Tracheal epithelial cell (primary cell): Measurements from ENCODE around the gene RXFP3. TPM values are rescaled to one million over a fixed set of nuclear protein-coding genes. Genes with fewer than 3 reads are reported as not detected.

ENCODE experiments used
- total RNA-seq: library from RNA; depleted of rRNA; stranded (reverse); fragments of >200 nt; gene quantifications from 2 replicates; pipeline ENCODE4 v1.2.1, GENCODE V29; 2014

The RXFP3 gene
- total RNA-seq = not detected in 2 replicates

DNA sequence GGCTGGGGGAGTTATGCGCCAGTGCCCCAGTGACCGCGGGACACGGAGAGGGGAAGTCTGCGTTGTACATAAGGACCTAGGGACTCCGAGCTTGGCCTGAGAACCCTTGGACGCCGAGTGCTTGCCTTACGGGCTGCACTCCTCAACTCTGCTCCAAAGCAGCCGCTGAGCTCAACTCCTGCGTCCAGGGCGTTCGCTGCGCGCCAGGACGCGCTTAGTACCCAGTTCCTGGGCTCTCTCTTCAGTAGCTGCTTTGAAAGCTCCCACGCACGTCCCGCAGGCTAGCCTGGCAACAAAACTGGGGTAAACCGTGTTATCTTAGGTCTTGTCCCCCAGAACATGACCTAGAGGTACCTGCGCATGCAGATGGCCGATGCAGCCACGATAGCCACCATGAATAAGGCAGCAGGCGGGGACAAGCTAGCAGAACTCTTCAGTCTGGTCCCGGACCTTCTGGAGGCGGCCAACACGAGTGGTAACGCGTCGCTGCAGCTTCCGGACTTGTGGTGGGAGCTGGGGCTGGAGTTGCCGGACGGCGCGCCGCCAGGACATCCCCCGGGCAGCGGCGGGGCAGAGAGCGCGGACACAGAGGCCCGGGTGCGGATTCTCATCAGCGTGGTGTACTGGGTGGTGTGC lies at the start of gene RXFP3:
TSS of gene RXFP3 (plus strand) at position 6 of the 636 bp plus-strand sequence. CDS start at position 361, 355 bp downstream.

DNA sequence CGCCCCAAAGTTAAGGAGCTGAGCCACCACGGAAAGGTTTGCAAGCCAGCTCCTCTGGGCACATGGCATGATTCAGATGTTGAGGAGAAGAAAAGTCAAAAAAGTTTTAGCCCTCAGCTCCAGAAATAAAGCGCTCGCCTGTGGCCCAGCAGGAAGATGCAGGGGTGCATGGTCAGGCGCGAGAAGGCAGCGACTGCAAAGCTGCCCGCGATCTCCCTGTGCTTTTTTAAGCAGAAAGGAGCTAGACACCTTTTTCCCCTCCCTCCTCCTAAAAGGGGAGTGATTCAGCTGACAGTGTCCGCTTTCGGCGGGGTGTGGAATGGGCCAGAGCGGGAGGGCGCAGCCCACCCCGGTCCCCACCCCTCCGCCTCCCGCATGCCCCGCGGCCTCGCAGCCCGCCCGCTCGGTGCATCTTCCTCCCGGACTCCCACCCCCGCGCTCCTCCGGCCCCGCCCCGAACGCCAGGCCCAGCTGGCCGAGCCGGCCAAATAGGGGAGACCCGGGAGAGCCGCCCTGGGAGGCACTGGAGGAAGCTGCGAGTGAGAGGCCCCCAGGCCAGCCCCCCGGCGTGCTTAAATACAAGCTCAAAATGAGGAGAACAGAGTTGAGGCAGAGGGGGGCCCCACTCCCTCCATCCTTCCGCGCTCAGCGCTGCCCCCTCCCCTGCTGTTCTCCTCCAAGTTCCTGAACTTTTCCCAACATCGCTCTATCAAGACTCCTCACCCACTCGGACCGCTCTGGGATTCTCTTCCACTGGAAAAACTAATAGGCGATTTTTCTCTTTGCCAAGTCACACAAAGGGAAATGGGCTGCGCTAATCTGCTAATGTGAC lies 44.2 kb upstream of the RXFP3 start, which contains the start of gene ADAMTS12:
TSS of gene ADAMTS12 (minus strand) at position 203 of the 832 bp plus-strand sequence. CDS start at position 69, 134 bp downstream.

DNA sequence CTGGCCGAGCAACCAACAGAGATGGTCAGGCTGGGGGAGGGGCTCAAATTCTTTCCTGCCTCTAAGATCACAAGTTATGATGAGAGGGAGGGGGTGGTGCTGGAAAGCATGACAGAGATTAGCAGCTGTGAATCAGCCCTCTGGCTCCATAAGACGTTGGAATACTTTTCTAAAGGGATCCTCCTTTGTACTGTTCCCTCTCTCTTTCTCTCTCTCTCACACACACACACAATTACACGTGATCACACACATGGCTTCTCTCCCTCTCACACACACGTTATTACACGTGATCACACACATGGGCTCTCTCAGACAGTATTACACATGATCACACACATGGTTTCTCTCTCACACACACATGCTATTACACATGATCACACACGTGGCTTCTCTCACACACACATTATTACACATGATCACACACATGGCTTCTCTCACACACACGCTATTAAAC lies 48.5 kb downstream of the RXFP3 start, which contains the start of gene SLC45A2:
TSS of gene SLC45A2 (minus strand) at position 23 of the 454 bp plus-strand sequence. CDS start 110 bp downstream, outside the sequence.

Other genes starting within 250 kb of the RXFP3 start
- gene ADAMTS12, start 44.4 kb upstream of the RXFP3 start, total RNA-seq = 1.9 TPM in 1 of 2 replicates, not detected in the other
- 0.21 TPM in 1 of 2 replicates, not detected in the other for gene SLC45A2, start 48.3 kb downstream of the RXFP3 start, total RNA-seq
- 5.5 and 6.4 TPM in 2 replicates for gene AMACR, start 71.7 kb downstream of the RXFP3 start, total RNA-seq
- 0.43 and 0.48 TPM in 2 replicates for gene C1QTNF3, start 106.8 kb downstream of the RXFP3 start, total RNA-seq